ENCODE data around the gene YEATS4.

YEATS4 gene

DNA sequence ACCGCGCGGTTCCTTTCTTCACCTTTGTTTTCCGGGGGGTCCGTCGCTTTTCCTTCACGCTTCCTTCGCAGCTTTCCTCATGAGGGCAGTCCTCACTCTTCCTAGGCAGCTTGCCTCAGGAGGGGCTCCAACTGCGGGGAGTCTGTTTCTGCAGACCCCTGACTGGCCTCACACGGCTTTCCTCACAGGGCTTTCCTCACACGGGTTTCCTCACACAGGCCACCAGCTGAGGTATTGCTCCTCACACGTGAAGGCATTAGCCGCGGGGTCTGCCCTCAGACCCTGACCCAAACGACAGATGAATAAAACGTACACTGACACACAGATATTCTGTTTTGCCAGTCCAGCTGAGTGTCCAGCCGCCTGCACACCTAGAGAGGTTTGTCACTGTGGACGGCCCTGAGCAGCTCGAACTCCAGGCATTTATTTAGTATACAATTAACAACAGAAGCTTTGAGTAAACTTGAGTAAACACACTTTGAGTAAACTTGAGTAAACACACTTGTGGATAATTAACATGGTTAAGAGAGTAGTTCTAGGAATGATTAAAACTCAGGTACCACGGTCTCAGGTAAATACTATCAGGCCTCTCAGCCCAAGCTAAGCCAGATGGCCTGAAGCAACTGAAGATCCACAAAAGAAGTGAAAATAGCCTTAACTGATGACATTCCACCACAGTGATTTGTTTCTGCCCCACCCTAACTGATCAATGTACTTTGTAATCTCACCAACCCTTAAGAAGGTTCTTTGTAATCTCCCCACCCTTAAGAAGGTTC, 27.4 kb upstream of the YEATS4 start:
- no peaks in the 10 kb centered on the region for H3K36me3 Mint-ChIP-seq (ENCODE audit: low read depth)
- no peaks in the 10 kb centered on the region for H3K9me3 Mint-ChIP-seq
- TF ChIP-seq, protein P1, sequence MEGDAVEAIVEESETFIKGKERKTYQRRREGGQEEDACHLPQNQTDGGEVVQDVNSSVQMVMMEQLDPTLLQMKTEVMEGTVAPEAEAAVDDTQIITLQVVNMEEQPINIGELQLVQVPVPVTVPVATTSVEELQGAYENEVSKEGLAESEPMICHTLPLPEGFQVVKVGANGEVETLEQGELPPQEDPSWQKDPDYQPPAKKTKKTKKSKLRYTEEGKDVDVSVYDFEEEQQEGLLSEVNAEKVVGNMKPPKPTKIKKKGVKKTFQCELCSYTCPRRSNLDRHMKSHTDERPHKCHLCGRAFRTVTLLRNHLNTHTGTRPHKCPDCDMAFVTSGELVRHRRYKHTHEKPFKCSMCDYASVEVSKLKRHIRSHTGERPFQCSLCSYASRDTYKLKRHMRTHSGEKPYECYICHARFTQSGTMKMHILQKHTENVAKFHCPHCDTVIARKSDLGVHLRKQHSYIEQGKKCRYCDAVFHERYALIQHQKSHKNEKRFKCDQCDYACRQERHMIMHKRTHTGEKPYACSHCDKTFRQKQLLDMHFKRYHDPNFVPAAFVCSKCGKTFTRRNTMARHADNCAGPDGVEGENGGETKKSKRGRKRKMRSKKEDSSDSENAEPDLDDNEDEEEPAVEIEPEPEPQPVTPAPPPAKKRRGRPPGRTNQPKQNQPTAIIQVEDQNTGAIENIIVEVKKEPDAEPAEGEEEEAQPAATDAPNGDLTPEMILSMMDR (IDR thresholded peaks at IDR 0.05) = no peak
- H3K4me3 Mint-ChIP-seq = peak overlapping the region; percentile 80
- no peak for DNase-seq
- peaks cover 6% of the 10 kb centered on the region for H3K27me3 Mint-ChIP-seq (ENCODE audit: low read depth, poor library complexity)
- no peak overlapping the region for H3K27ac Mint-ChIP-seq
- peaks cover 45% of the 10 kb centered on the region for H3K4me1 Mint-ChIP-seq

DNA sequence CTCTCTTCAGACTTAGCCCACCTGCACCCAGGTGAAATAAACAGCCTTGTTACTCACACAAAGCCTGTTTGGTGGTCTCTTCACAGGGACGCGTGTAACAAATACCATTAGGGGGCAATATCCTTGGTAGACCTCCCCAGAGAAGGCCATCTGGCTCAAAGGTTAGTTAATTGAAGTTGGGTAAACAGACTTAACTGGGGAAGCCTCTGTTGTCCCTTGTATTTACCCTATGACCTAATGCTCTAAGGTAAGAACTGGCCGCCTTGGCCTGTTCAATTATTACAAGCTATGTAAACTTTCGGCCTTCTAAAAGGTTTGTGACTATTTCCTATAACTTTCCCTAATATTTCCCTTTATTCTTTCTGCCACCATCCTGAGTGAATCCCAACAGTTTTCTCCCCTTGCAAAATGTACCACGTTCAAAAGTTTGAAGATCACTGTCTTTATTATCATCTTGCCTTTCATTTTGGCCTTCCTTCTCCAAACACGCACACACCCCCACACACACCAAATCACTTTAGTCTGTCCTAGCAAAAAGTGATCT, 26.7 kb upstream of the YEATS4 start:
- Mint-ChIP-seq H3K4me3 (peak overlapping the region; percentile 3), H3K27ac (no peak overlapping the region), H3K36me3 (ENCODE audit: low read depth) (no peaks in the 10 kb centered on the region), H3K9me3 (no peaks in the 10 kb centered on the region), H3K27me3 (ENCODE audit: low read depth, poor library complexity) (peaks cover 6% of the 10 kb centered on the region), H3K4me1 (peaks cover 45% of the 10 kb centered on the region)
- DNase-seq = no peak
- TF ChIP-seq, protein P1 (IDR thresholded peaks at IDR 0.05) = no peak

DNA sequence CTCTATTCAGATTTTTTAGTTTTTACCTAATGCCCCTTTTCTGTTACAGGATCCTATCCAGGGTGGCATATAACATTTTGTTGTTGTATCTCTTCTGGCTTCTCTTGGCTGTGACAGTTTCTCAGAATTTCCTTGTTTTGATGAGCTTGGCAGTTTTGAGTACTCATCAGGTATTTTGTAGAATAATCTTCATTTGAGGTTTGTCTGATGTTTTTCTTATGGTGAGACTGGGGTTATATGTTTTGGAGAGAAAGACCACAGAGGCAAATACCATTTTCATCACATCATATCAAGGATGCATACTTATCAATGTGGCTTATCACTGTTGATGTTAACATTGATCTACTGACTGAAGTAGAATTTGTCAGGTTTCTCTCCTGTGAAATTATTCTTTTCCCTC, 25.4 kb upstream of the YEATS4 start:
- DNase-seq = no peak
- no peak overlapping the region for H3K27ac Mint-ChIP-seq
- no peaks in the 10 kb centered on the region for H3K36me3 Mint-ChIP-seq (ENCODE audit: low read depth)
- no peak overlapping the region for H3K4me3 Mint-ChIP-seq
- H3K9me3 Mint-ChIP-seq = no peaks in the 10 kb centered on the region
- peaks cover 39% of the 10 kb centered on the region for H3K4me1 Mint-ChIP-seq
- TF ChIP-seq, protein P1 (IDR thresholded peaks at IDR 0.05) = no peak
- peaks cover 6% of the 10 kb centered on the region for H3K27me3 Mint-ChIP-seq (ENCODE audit: low read depth, poor library complexity)

DNA sequence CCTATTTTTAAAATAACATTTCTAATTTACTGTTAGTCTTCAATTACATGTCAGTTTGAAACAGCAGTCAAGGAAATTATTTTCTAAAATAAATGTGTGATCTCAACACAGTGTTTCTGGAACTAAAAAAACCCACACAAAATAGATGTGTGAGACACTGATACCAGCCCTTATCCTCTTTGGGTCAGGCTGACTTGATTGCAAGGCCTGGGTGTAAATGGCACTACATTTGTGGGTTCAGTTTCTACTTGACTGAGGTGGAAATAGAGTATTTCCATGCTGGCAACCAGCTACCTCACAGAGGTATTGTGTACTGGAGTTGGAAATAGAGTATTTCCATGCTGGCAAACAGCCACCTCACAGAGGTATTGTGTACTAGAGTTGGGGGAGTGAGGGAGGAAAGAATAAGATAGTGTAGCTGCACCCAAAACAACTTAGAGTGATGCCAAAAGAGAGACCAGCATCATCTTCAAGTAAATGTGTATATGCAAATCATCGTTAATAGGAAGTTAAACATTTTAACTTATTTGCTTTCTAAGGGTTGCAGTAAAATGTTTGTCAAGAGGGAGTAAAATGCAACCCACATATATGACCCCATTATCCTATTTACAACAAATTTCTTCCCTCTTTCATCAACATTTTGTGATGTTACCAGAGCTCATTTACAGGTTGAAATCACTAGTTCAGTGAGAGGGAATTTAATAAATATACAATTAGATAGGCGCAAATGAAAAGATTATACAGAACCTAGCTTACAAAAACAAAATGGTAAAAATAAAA, 22.0 kb upstream of the YEATS4 start:
- H3K27ac Mint-ChIP-seq = no peak overlapping the region
- peaks cover 9% of the 10 kb centered on the region for H3K4me1 Mint-ChIP-seq
- no peak for DNase-seq
- H3K4me3 Mint-ChIP-seq = no peak overlapping the region
- no peaks in the 10 kb centered on the region for H3K36me3 Mint-ChIP-seq (ENCODE audit: low read depth)
- no peaks in the 10 kb centered on the region for H3K27me3 Mint-ChIP-seq (ENCODE audit: low read depth, poor library complexity)
- H3K9me3 Mint-ChIP-seq = no peaks in the 10 kb centered on the region
- TF ChIP-seq, protein P1 (IDR thresholded peaks at IDR 0.05) = no peak

DNA sequence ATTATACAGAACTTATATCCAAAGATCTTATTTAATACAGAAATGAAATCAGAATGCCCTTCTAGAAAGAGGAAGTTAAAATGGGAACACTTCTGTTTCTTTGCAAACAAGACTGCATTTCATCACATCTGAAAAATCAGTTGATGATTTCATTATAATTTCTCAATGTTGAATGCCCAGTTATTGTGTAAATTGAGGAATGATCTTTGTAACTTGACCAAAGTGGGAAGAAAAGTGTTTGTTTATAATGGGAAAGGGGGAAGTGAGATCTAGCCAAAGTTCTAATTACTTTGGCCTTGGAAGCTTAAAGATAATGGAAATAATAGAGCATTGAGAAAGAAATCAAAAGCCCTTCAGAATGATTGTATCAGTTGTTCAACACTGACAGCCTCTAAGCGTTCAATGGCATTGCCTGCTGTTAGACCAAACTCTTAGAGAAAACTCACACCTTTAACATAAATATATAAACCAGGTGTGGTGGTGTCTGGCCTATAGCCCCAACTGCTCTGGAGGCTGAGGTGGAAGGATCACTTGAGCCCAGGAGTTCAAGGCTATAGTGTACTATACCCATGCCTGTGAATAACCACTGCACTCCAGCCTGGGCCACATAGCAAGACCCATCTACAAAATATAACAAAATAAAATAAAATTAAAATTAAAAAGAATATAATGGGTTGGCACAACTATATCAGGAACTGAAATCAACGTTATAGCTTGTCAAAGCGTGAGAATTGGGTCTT, 21.3 kb upstream of the YEATS4 start:
- no peak overlapping the region for H3K27ac Mint-ChIP-seq
- H3K27me3 Mint-ChIP-seq (ENCODE audit: low read depth, poor library complexity) = no peaks in the 10 kb centered on the region
- H3K4me3 Mint-ChIP-seq = no peak overlapping the region
- H3K36me3 Mint-ChIP-seq (ENCODE audit: low read depth) = no peaks in the 10 kb centered on the region
- no peak for DNase-seq
- peaks cover under 1% of the 10 kb centered on the region for H3K4me1 Mint-ChIP-seq
- TF ChIP-seq, protein P1 (IDR thresholded peaks at IDR 0.05) = no peak
- H3K9me3 Mint-ChIP-seq = no peaks in the 10 kb centered on the region
